ENCODE measurements around the gene RSAD2.
"Not testable (repeated sequence)": the region's sequence is repeated elsewhere in the genome, so short reads cannot be mapped to it uniquely, and the experiment has no call there.

Gene RSAD2

DNA sequence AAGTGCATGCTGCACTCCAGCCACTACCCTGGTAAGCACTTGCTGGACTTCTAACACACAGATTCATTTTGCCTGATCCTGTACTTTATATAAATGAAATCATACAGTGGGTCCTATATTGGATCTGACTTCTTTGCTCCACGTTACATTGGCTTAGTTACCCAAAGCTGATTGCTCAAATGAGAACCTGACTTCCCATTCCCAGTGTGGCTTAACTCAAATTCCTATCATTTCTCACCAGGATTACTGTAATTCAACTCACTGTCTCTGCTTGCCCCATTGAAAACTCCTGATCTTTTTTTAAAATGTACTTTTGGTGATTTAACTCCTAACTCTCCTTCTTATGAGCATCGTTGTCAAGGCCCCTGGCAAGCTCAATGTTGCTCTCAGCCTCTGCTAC, 1.4 kb downstream of the RSAD2 start:
- Mint-ChIP-seq H3K9me3 (peaks cover 1% of the 10 kb centered on the region), H3K27me3 (peaks cover 16% of the 10 kb centered on the region), H3K36me3 (peaks cover 3% of the 10 kb centered on the region), H3K27ac (no peak overlapping the region), H3K4me3 (no peak overlapping the region), H3K4me1 (peaks cover 27% of the 10 kb centered on the region)
- ATAC-seq, result no peak

DNA sequence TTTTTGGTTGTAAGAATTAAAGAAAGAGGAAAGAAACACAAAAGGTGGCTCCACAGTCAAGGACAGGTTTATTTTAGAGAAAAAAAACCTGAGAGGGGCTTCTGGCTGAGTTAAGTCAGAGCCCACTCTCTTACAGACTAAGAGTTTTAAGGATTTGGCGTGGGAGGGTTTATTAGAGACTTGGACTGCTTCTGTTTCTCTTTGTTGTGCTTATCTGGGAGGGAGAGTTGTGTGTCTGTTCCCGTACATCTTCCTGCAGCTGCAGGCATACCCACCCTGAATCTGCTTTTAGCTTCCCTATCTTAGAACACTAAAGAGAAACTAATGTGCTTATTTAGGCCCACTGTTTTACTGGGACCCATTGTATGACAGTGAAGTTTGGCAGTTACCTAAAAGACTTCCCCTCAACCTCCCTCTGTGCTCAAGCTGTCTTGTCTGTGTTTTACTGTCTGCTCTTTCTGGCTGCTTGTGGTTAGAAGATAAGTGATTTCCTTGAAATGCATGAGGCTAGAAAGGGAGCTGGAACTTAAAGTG, 2.7 kb downstream of the RSAD2 start:
- Mint-ChIP-seq H3K4me1 (peaks cover 27% of the 10 kb centered on the region), H3K36me3 (no peaks in the 10 kb centered on the region), H3K4me3 (no peak overlapping the region)

DNA sequence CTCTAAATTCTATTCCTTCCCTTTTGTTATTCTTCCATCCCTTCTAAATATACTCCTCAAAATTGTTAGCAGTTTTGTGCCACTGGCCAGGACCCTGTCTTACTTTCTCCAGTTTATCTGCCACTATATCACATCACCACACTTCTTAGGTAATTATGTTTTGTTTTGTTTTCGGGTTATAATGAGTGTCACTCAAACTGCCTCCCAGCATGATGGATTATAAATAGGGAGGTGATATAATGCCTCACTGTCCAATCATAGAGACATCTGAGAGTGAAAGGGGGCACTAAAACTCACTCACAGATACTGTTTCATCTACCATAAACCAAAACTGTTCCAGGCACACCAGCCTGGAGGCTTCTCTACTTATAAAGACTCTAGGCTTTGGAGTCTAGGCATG, 3.5 kb downstream of the RSAD2 start:
- ATAC-seq, result no peak
- no peak overlapping the region for H3K27ac Mint-ChIP-seq
- H3K27me3 Mint-ChIP-seq, result peaks cover 21% of the 10 kb centered on the region
- H3K4me3 Mint-ChIP-seq, result no peak overlapping the region
- peaks cover 27% of the 10 kb centered on the region for H3K4me1 Mint-ChIP-seq
- no peaks in the 10 kb centered on the region for H3K36me3 Mint-ChIP-seq
- no peaks in the 10 kb centered on the region for H3K9me3 Mint-ChIP-seq

More for the DNA sequence above, 2.7 kb downstream of the RSAD2 start:
- no peaks in the 10 kb centered on the region for H3K9me3 Mint-ChIP-seq
- no peak overlapping the region for H3K27ac Mint-ChIP-seq
- no peak for ATAC-seq
- peaks cover 21% of the 10 kb centered on the region for H3K27me3 Mint-ChIP-seq

DNA sequence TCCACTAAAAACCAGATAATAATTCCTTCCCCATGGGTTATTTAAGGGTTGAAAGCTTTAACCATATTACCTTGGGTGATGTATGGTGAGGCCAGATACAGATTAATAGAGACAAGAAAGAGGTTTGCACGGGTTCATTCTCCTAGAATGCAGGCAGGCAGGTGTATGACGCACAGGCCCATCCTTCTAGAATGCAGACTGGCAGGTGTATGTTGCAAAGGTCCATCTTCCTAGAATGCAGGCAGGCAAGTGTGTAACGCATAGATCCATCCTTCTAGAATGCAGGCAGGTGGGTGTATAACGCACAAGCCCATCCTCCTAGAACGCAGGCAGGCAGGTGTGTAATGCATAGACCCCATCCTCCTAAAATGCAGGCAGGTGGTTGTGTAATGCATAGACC, 3.9 kb downstream of the RSAD2 start:
- peaks cover 21% of the 10 kb centered on the region for H3K27me3 Mint-ChIP-seq
- no peak overlapping the region for H3K27ac Mint-ChIP-seq
- ATAC-seq, result no peak
- no peaks in the 10 kb centered on the region for H3K36me3 Mint-ChIP-seq
- peaks cover 27% of the 10 kb centered on the region for H3K4me1 Mint-ChIP-seq
- H3K4me3 Mint-ChIP-seq, result no peak overlapping the region
- no peaks in the 10 kb centered on the region for H3K9me3 Mint-ChIP-seq

DNA sequence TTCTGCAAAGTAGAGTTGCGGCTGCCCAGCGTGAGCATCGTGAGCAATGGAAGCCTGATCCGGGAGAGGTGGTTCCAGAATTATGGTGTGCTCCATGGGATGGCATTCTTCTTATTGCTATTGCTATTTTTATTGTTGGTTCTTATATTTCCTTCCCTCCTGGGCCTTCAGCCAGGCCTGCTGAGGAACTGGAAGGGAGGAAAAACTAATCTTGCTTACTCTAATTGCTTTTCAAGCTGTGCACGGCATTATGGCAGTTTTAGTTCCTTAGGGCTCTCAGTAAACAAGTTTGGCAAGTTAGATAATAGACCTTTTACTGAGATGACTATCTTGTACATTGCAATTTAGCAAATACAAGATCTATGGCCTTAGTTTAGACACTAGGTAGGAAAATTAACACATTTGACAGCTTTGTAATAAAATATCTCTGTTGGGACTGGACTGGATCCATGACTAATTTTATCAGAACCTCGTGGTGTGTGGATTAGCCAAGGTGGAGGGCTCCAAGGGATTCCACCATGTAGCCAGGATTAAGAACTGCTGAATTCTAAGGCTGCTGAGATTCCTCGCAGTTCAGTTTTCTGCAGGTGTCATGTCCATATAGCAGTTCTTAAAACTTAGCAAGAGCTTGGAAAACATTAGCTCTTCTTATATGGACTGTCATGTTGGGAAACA, 6.0 kb downstream of the RSAD2 start:
- peaks cover 15% of the 10 kb centered on the region for H3K4me1 Mint-ChIP-seq
- H3K9me3 Mint-ChIP-seq, result no peaks in the 10 kb centered on the region
- no peak for ATAC-seq
- H3K4me3 Mint-ChIP-seq, result no peak overlapping the region
- H3K27me3 Mint-ChIP-seq, result peaks cover 21% of the 10 kb centered on the region
- no peak overlapping the region for H3K27ac Mint-ChIP-seq
- no peaks in the 10 kb centered on the region for H3K36me3 Mint-ChIP-seq

DNA sequence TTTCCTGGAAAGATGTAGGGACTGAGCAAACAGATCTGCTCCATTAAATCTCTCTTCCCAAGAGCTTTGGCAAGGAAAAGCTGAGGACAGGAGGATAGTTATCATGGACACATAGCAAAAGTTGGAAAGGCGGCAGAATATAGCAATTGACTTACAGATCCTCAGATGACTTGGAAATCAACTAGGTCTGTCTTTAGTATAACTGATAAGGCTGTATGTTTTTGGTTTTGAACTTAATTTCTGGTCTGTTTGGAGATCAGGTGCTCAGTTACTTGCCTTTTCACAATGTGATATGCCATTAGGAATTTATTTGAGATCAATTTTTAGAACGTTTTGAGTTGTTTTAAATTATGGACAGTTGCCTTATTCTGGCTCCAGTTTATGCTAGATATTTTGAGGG, 8.0 kb downstream of the RSAD2 start:
- Mint-ChIP-seq H3K36me3 (no peaks in the 10 kb centered on the region), H3K4me1 (peaks cover 6% of the 10 kb centered on the region), H3K27ac (no peak overlapping the region), H3K4me3 (no peak overlapping the region), H3K9me3 (no peaks in the 10 kb centered on the region), H3K27me3 (peaks cover 21% of the 10 kb centered on the region)
- no peak for ATAC-seq

DNA sequence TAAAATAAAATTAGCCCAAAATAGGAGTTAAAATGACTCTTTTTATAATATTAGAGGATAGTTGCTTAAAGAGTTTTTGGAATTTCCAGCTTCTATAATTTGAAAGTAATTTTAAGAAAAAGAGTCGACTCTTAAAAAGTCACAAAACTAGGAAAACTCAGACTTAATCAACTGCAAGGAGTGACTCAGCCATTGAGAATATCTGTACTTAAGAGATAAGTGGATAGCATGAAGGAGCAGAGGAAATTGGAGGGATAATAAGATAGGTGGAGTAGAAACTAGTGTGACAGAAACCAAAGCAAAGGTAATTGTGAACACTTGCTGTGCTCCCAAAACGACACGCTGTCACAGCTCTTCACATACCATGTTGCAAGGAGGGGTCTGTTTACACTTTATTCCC, 8.4 kb downstream of the RSAD2 start:
- Mint-ChIP-seq H3K27me3 (peaks cover 21% of the 10 kb centered on the region), H3K27ac (no peak overlapping the region), H3K9me3 (no peaks in the 10 kb centered on the region), H3K4me3 (no peak overlapping the region), H3K36me3 (no peaks in the 10 kb centered on the region), H3K4me1 (peaks cover 3% of the 10 kb centered on the region)
- ATAC-seq, result no peak

DNA sequence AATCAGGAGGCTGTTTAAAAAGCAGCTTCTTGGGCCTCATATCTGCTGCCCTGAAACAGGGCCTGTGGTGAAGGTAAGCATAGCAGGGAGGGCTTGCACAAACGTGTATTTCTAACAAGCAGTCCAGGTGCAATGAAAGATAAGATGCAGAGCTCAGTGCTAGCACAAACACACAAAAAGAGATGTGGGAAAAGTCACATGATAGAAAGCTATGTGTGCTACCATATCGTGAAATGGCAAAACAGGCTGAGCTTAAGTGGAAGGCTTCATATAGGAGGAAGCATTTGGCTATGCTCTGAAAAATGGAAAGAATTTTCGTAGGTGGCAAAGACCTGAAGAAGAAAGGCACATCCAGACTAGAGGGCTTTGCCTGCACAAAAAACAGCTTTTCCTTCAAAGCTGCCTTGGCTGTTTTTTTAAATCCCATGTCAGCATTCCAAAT, 10.2 kb downstream of the RSAD2 start:
- Mint-ChIP-seq H3K27ac (no peak overlapping the region), H3K4me1 (no peaks in the 10 kb centered on the region), H3K4me3 (no peak overlapping the region), H3K9me3 (no peaks in the 10 kb centered on the region), H3K27me3 (peaks cover 11% of the 10 kb centered on the region), H3K36me3 (no peaks in the 10 kb centered on the region)
- ATAC-seq, result no peak

DNA sequence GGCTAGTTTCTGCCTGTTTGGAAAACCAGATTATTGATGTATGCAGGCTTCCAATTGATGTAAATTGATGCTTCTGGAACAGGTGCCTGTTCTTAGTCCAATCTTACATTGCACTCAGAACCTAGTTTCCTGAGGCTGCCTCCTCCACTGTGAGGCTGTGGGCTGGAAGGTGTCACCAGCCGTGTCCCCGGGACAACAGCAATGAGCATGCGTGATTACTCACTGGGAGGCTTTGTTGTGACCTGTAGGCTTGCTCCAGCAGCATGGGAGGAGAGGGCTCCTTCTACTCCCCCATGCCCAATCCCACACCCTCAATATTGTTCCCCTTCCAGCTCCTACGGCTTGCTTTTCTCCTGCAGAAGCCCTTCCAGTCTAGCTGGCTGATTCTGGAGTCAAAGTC, 11.1 kb downstream of the RSAD2 start:
- Mint-ChIP-seq H3K27ac (no peak overlapping the region), H3K36me3 (no peaks in the 10 kb centered on the region), H3K4me1 (no peaks in the 10 kb centered on the region), H3K27me3 (peaks cover 7% of the 10 kb centered on the region), H3K9me3 (no peaks in the 10 kb centered on the region), H3K4me3 (no peak overlapping the region)
- no peak for ATAC-seq

DNA sequence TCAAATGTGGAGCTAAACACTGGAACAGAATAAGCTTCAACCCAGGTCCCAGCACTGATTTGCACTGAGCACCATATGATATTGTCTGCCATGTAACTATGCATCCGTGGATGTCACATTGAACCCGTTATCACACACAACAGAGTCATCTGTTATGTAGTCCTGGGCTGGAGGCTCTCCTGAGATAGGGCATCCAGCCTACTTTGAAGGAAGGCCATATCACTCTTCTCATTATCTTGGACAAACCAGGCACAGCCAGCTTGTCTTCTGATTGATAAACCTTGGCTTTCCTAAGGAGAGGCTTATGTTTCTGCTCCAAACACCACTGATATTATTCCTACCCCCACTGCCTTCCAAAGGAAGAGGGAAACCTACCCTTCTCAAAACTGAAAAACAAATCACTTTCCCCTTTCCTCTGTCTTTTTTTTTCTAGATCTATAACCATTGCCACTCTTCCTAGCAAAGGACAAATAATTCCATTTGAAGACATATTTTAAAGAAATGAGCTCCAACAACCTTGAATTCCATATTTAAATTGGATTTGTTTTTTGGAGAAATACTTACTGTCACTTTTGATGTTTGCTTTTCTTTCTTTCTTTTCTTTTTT, 16.4 kb downstream of the RSAD2 start:
- no peaks in the 10 kb centered on the region for H3K4me1 Mint-ChIP-seq
- ATAC-seq, result no peak
- H3K27ac Mint-ChIP-seq, result no peak overlapping the region
- no peaks in the 10 kb centered on the region for H3K27me3 Mint-ChIP-seq
- H3K36me3 Mint-ChIP-seq, result no peaks in the 10 kb centered on the region
- H3K9me3 Mint-ChIP-seq, result no peaks in the 10 kb centered on the region
- H3K4me3 Mint-ChIP-seq, result no peak overlapping the region

DNA sequence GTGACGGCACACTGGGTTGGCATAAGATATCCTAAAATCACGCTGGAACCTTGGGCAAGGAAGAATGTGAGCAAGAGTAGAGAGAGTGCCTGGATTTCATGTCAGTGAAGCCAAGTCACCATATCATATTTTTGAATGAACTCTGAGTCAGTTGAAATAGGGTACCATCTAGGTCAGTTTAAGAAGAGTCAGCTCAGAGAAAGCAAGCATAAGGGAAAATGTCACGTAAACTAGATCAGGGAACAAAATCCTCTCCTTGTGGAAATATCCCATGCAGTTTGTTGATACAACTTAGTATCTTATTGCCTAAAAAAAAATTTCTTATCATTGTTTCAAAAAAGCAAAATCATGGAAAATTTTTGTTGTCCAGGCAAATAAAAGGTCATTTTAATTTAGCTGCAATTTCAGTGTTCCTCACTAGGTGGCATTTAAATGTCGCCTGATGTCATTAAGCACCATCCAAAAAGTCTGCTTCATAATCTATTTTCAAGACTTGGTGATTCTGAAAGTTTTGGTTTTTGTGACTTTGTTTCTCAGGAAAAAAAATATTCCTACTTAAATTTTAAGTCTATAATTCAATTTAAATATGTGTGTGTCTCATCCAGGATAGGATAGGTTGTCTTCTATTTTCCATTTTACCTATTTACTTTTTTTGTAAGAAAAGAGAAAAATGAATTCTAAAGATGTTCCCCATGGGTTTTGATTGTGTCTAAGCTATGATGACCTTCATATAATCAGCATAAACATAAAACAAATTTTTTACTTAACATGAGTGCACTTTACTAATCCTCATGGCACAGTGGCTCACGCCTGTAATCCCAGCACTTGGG, 19.6 kb downstream of the RSAD2 start:
- H3K27ac Mint-ChIP-seq, result peak overlapping the region; percentile 22
- no peak overlapping the region for H3K4me3 Mint-ChIP-seq
- H3K27me3 Mint-ChIP-seq, result no peaks in the 10 kb centered on the region
- ATAC-seq, result no peak
- H3K36me3 Mint-ChIP-seq, result peaks cover 8% of the 10 kb centered on the region
- no peaks in the 10 kb centered on the region for H3K4me1 Mint-ChIP-seq
- H3K9me3 Mint-ChIP-seq, result peaks cover 3% of the 10 kb centered on the region

DNA sequence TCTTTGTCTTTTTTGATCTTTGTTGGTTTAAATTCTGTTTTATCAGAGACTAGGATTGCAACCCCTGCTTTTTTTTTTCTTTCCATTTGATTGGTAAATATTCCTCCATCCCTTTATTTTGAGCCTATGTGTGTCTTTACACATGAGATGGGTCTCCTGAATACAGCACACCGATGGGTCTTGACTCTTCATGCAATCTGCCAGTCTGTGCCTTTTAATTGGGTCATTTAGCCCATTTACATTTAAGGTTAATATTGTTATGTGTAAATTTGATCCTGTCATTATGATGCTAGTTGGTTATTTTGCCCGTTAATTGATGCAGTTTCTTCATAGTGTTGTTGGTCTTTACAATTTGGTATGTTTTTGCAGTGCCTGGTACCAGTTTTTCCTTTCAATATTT, 25.0 kb downstream of the RSAD2 start:
- not testable (repeated sequence) for H3K27ac Mint-ChIP-seq, H3K27me3 Mint-ChIP-seq, ATAC-seq, H3K4me1 Mint-ChIP-seq, H3K9me3 Mint-ChIP-seq, H3K4me3 Mint-ChIP-seq
- peaks cover 21% of the 10 kb centered on the region for H3K36me3 Mint-ChIP-seq

DNA sequence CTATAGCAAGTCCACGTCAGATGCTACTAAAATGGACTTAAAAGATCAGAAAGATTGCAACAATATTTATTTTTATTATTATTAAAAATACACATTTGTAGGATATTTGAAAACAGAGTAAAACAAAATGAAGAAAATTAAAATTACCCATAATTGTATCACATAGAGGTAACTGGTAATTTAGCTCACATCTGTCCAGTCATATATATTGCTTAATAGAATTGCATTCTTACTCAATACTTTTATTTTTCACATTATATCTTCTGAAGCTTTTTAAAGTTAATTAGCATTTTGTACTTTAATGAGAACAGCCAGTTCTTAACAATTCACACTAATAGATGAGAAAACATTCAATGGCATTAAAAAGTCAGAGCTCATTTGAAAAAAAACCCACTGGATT, 28.1 kb downstream of the RSAD2 start:
- Mint-ChIP-seq H3K4me3 (no peak overlapping the region), H3K27me3 (no peaks in the 10 kb centered on the region), H3K9me3 (peaks cover 8% of the 10 kb centered on the region), H3K27ac (no peak overlapping the region), H3K36me3 (peaks cover 21% of the 10 kb centered on the region), H3K4me1 (peaks cover 21% of the 10 kb centered on the region)
- no peak for ATAC-seq

DNA sequence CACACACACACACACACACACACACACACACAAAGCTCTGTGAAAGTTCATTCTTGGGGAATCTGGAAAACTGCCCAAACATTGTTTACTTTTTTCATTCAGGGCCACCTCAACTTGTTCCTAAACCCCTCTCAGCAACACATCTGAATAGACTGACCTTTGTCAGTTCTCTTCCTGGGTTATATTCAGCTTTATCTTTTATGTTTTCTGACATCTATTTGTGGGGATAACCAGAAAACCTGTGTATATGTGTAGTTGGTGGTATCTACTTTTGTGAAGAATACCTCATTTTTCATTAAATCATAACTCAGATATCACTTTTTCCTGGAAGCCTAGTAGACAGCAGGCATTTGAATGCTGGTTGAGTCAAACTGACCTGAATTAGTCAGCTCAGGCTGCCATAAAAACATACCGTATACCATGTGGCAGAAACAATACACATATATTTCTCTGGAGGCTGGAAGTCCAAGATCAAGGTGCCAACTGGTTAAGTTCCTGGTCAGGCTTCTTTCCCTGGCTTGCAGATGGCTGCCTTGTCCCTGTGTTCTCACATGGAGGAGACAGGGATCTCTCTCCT, 28.7 kb downstream of the RSAD2 start:
- no peak overlapping the region for H3K27ac Mint-ChIP-seq
- ATAC-seq, result no peak
- H3K4me1 Mint-ChIP-seq, result peaks cover 27% of the 10 kb centered on the region
- H3K27me3 Mint-ChIP-seq, result no peaks in the 10 kb centered on the region
- H3K9me3 Mint-ChIP-seq, result peaks cover 8% of the 10 kb centered on the region
- H3K36me3 Mint-ChIP-seq, result peaks cover 21% of the 10 kb centered on the region
- H3K4me3 Mint-ChIP-seq, result no peak overlapping the region

DNA sequence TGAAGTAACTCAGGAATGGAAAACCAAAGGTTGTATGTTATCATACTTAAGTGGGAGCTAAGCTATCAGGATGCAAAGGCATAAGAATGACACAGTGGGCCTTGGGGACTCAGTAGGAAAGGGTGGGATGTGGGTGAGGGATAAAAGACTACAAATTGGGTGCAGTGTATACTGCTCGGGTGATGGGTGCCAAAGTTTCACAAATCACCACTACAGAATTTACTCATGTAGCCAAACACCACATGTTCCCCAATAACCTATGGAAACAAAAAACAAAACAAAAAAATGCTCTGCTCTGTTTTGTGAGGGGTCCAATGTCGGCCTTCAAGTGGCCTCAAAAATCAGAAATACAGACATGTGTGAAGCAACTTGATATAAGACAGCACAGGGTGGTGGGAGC, 30.7 kb downstream of the RSAD2 start:
- ATAC-seq, result no peak
- H3K27me3 Mint-ChIP-seq, result no peaks in the 10 kb centered on the region
- peak overlapping the region; percentile 7 for H3K27ac Mint-ChIP-seq
- H3K4me1 Mint-ChIP-seq, result peaks cover 29% of the 10 kb centered on the region
- H3K36me3 Mint-ChIP-seq, result peaks cover 4% of the 10 kb centered on the region
- no peak overlapping the region for H3K4me3 Mint-ChIP-seq
- peaks cover 2% of the 10 kb centered on the region for H3K9me3 Mint-ChIP-seq
